Measurements from ENCODE around the gene GPX5.

- TF ChIP-seq CTCF (IDR thresholded peaks at IDR 0.05 in 4 of 5, conservative IDR thresholded peaks at IDR 0.05 in 1 of 5) (no peak), POLR2A (IDR thresholded peaks at IDR 0.05) (no peak)
Observed at GRCh38 chr6:28497893-28498292, 27.8 kb upstream of the GPX5 start.
